GM20431 (cell line): ENCODE data around the gene TCEA3.

Source experiments
- in situ Hi-C: fragments of 300-500 bp; cut with MseI, MboI; formaldehyde crosslinking; loops from one replicate; pipeline ENCODE4 v1.15.0; 2020; ENCODE audit warnings: low sequenced_read_pairs; ENCODE audit not compliant: unreplicated experiment

The TCEA3 gene

DNA sequence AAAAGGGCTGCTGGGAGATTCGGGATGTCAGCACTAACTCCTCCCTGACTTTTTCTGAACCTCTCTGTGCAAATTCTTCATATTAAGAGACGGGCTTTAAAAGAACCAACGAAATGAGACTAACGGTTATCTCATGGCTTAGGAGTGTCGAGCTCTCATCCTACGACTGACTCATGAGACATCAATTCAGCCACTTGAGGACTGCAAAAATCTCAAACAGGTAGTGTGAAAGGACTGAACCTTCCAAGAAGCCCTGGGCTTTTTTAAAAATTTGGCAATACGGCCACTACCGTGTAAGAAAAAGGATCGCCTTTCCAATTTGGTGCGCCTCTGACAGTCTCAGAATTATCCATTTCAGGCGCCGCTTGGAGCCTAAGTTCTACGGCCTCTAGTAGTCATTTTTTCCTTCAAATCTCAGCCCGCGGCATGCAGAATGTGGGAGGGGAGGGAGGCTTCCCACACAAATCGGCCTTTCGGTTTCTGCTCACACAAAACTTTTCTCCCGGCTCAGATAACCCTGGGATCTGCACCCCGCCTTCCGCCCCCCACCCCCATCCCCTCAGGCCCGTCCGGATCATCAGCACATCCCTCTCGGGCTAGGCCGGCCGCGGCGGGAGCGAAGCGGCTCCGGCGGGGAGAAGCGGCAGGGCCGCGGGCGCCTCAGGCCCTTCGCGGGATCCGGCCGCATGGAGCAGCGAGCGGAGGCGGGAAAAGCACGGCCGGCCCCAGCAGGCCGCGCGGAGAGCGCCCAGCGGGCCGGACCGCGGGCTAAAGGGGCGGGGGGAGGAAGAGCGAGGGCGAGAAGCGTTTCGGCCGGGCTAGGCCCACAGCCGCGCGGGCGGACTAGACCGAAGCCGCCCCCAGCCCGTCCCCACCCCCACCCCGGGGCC lies 81.1 kb downstream of the TCEA3 start:
- in situ Hi-C loops = no loop called here

- in situ Hi-C loops = no loop called here
These were observed 82.4 kb downstream of the TCEA3 start for GRCh38 chr1:23341931-23342692.

DNA sequence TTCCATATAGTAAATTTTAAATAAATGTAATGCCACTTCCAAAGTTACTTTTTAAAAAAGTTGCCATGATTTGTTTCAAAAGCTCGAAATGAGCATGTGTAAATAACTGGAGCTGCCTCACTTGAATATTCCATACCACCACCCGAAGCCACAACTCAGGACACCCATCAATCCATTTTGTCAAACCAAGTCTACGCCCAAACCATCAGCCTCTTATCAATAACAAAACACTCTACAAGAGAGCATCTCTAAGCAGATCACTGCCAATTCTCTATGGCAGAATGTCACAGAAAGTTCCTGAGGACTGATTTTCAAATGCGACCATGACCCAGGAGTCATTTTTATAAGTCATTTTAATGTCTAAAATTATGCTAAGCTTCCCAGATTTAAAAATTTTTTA lies 84.9 kb downstream of the TCEA3 start:
- in situ Hi-C loops = no loop called here

DNA sequence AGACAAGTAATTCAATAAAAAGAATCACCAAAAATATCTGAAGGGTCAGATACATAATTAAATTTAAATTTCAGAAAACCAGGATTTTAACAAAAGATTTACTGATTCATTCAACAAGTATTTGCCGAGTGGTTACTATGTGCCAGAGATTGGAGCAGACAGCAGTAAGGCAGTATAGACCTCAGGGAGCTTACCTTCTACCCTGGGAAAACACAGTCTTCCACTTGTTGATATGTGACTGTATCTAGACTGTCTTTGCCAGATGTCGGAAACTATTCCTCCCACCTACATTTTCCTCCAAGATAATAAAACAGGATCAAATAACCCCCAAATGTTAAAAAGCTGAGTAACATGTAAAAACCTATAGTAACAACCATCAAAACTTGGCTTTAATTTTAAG lies 86.7 kb downstream of the TCEA3 start:
- in situ Hi-C loops = no loop called here

GRCh38 chr1:23331713-23332112 lies 92.8 kb downstream of the TCEA3 start:
- in situ Hi-C loops = no loop called here
